RPMI7951 (cell line): ENCODE data around the gene NR3C2. TPM values are rescaled to one million over a fixed set of nuclear protein-coding genes. Genes with fewer than 3 reads are reported as not detected.
A peak's percentile ranks its signal among the peaks of the same experiment; 100 is the strongest.

Experiments used
- DNase-seq: peaks from one replicate; pipeline ENCODE4 v3.0.0-alpha.2; 2012; ENCODE audit warnings: low read depth
- total RNA-seq: library from RNA; depleted of rRNA; stranded (reverse); fragments of >200 nt; shearing (Covaris generic); gene quantifications from 2 replicates; pipeline ENCODE4 v1.2.3, GENCODE V29; 2014; rRNA removed

NR3C2 gene
- 0.10 TPM in 1 of 2 replicates, not detected in the other for total RNA-seq

- peak; percentile 93 for DNase-seq
Measured at GRCh38 chr4:148441986-148442831, at the start of gene NR3C2. Gene NR3C2, minus strand, starts transcription at chr4:148442414.

GRCh38 chr4:148487181-148487580 lies 45.0 kb upstream of the NR3C2 start:
- no peak for DNase-seq

- DNase-seq: no peak
Measured at GRCh38 chr4:148481636-148482035, 39.4 kb upstream of the NR3C2 start.

DNA sequence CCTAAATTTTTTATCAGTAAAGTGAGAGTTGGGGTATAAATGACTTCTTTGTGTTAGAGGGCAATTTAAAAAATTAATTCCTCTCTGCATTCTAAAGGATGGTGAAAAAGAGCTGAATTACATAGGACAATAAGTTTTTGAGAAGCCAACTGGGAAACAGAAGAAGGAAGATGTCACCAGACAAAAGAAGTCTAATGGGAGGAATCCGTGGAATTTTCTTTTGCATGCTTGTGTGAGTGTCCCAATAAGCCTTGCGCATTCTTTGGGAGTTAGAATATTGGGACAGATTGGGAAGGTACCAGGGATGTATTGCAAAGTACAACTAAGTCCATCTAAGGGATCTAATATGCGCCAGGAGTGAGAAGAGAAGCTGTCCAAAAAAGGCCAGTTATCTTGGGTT lies 35.1 kb upstream of the NR3C2 start:
- DNase-seq: no peak

DNA sequence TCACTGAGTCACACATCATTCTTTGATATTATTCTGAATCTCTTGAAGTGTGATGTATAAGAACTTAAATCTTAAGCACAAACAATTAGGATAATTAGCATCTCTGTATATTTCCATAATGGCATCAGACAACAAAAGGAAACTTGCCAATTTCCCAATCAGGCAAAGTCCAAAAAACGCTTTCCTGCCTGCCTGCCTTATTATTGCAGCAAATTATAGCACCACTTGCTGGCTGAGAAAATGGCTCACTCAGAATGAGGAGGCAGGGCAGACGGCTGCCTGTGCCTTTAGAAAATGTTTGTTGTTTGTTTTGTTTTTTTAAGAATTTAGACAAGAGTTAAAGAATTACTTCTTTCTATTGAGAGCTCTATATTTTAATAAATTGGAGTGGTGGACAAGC lies 27.7 kb upstream of the NR3C2 start:
- no peak for DNase-seq

- DNase-seq: no peak
Measured at GRCh38 chr4:148454835-148455234, 12.6 kb upstream of the NR3C2 start.

DNA sequence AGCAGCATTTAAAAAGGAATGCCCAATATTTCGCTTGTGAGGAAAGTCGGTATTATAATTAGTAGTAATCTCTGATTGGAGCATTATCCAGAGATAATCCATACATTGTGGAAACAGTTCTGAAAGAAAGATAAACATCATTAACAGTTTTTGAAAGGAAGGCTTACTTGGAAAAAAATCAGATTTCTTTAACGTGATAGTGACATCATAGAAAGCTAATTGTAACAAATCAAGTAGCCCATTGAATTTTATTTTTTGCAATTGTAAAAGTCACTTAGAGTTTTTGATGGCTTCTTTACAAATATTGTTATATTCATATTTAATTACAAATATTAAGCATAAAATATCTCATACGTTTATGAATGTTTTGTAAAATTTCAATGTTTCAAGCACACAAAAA lies 11.6 kb upstream of the NR3C2 start:
- DNase-seq: no peak

DNA sequence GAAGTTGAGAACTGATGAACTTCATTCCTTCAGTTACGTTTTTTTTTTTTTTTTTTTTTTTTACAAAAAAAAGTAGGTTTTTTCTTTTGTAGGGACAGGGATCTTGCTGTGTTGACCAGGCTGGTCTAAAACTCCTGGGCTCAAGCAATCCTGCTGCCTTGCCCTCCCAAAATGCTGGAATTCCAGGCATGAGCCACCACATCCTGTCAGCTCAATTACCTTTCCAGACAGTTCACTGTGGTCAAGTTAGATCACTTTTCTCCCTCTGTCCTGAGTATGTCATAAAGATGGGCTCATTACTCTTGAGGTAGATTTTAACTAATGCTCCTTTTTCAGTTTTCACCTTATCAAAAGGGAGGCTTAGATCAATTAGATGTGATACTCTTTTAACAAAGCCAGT lies 10.8 kb upstream of the NR3C2 start:
- no peak for DNase-seq

- DNase-seq: no peak
Measured at GRCh38 chr4:148449921-148450320, 7.7 kb upstream of the NR3C2 start.

DNA sequence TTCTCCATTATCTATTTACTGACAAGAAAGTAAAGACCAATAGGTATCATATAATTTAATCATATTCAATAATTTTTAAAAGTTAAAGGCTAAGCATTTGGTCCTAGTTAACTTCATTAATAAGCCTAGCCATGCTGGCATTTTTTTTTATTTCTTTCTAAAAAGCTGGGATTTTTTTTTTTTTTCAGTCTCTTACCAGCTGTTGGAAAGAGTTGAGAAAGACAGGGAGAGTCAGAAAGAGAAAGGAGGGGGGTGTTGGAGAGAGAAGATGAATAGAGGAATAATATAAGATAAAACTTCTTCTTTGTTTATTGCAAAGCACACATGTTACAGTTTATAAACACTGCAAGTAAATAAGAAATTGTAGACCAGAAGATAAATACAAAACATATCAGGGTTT lies 5.9 kb upstream of the NR3C2 start:
- DNase-seq: no peak

- DNase-seq: no peak
Measured at GRCh38 chr4:148447681-148448080, 5.5 kb upstream of the NR3C2 start.

- DNase-seq: no peak
Measured at GRCh38 chr4:148445860-148446330, 3.7 kb upstream of the NR3C2 start.

GRCh38 chr4:148445071-148445859 lies 3.1 kb upstream of the NR3C2 start:
- DNase-seq: no peak

- DNase-seq: no peak
Measured at GRCh38 chr4:148444296-148445070, 2.3 kb upstream of the NR3C2 start.

DNA sequence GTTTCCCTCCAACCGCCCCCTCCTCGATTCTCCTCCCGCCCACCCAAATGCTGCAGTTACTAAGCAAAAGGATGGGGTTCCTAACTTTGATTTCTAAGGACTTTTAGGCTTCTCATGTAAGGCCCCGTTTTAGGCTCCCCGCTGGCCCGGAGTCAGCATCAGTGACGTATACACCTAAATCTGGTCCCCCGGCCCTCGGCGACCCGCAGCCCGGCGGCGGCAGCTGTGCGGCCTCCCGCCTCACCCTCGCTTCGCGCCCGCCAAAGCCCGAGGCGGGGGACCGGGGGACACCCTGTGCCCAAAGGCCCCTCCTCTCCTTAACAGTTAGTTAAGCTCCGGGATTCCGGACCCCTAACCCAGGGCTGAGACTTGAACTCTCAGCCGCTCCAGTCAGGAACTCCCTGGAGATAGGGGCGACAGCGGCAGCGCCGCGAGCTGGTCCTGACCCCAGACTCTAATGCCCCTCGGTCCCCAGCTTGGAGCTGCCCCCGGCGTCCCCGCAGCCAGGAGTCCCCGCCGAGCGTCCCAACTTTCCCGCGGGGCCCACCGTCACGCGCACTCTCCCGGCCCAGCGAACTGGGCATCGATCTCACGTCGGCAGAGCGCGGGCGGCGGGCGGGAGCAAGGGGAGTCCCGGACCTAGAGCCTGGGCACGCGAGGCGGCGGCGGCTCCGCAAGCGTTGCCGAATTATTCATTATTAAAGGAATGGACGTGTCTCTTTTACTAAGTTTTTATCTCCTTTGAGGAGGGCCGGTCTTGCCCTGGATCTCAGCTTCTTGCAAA lies 1.5 kb upstream of the NR3C2 start:
- DNase-seq: no peak

- no peak for DNase-seq
Measured at GRCh38 chr4:148442832-148443511, 758 bp upstream of the NR3C2 start.

GRCh38 chr4:148441624-148441985 lies 609 bp downstream of the NR3C2 start:
- no peak for DNase-seq

DNA sequence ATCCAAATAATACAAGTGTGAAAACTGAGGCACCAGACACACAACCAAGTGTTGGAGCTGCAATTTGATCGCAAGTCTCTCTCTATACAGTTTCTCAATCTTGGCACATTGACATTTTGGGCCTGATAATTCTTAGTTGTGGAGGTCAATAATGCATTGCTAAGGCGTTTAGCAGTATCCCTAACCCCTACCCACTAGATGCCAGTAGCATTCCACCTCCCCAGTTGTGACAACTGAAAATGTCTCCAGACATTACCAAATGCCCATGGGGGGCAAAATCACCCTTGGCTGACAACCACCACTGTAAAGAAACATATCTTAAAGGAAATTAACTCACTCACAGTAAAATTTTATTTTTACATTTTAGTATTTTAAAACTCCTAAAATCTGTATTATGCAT lies 4.2 kb downstream of the NR3C2 start:
- DNase-seq: no peak

GRCh38 chr4:148437439-148437838 lies 4.8 kb downstream of the NR3C2 start:
- DNase-seq: no peak

- DNase-seq: no peak
Measured at GRCh38 chr4:148436512-148436911, 5.7 kb downstream of the NR3C2 start.
